Psoas muscle (tissue), 8 donors: Measurements from ENCODE around the gene FBXW9. TPM values are rescaled to one million over a fixed set of nuclear protein-coding genes. Genes with fewer than 3 reads are reported as not detected.
"Not testable (repeated sequence)": the region's sequence is repeated elsewhere in the genome, so short reads cannot be mapped to it uniquely, and the experiment has no call there.

Source experiments
- ATAC-seq, 4 donors: fragments of 200-7000 bp; cut with Tn5 transposase; one replicate each; pipeline ENCODE4 v1.9.1; 2020; ENCODE audit warnings: moderate library complexity in 3 of 4, mild to moderate bottlenecking in 2 of 4
- DNase-seq, 2 donors: peaks; one replicate each; pipeline ENCODE4 v3.0.0-alpha.2; 2020
- H3K27ac ChIP-seq: fragments of 200-600 bp; one replicate; pipeline ENCODE4 v1.8.0; 2022
- H3K27me3 ChIP-seq, 3 donors: fragments of 200-600 bp in 1 of 3; one replicate each; pipeline versions ENCODE4 v1.6.1 to v1.8.0; 2013 to 2022; ENCODE audit warnings: low read length in 2 of 3, mild to moderate bottlenecking in 2 of 3, moderate library complexity in 1 of 3; ENCODE audit not compliant: insufficient read depth in 3 of 3
- H3K36me3 ChIP-seq, 2 donors: fragments of 200-600 bp in 1 of 2; one replicate each; pipeline versions ENCODE4 v1.6.1 to v1.8.0; 2013 to 2022; ENCODE audit warnings: low read depth in 1 of 2, mild to moderate bottlenecking in 1 of 2, moderate library complexity in 1 of 2; ENCODE audit not compliant: insufficient read depth in 1 of 2
- H3K4me1 ChIP-seq: fragments of 200-600 bp; one replicate; pipeline ENCODE4 v1.8.0; 2022
- H3K4me3 ChIP-seq: fragments of 200-600 bp; one replicate; pipeline ENCODE4 v1.8.0; 2022; ENCODE audit warnings: mild to moderate bottlenecking
- H3K9me3 ChIP-seq: fragments of 200-600 bp; one replicate; pipeline ENCODE4 v1.8.0; 2022
- CTCF ChIP-seq: fragments of 200-600 bp; IDR thresholded peaks from one replicate; pipeline ENCODE4 v1.8.0; 2022; ENCODE audit warnings: antibody characterized with exemption
- WGBS, 3 donors: extraction: QIAGEN DNeasy Blood & Tissue Kit; methylation state at CpG; one replicate each; pipeline versions ENCODE4 v1.1.6 to v1.1.7; 2013; 5-methylcytosine and 5-hydroxymethylcytosine counted together
- intact Hi-C, 2 donors: fragments of 100-400 bp; cut with DNase I; formaldehyde crosslinking; loops; one replicate each; pipeline versions ENCODE4 v1.11.0 to v1.14.2; 2022
- polyA plus RNA-seq, 3 donors: library from polyadenylated mRNA; stranded (reverse); fragments of 200-250 nt; gene quantifications; one replicate each; pipeline ENCODE4 v1.2.3, GENCODE V29; 2013
- total RNA-seq, 4 donors: library from RNA; stranded (reverse); fragmentation: NEBNext Ultra II Directional in 2 of 4; extraction: Animal tissue kit (Norgen Biotek cat#: 25700) in 2 of 4; gene quantifications; one replicate each; pipeline versions ENCODE4 v1.2.1 to v1.2.4, GENCODE V29; 2021 to 2023
- donor health status: healthy with polysubstance abuse.
- donor health status: DM: no; HTN: no; CAD: no; lungs with moderate emphysema.
- donor health status: Bipolar disorder and iron deficiency.
- donor health status: healthy.
- donor health status: DM: yes; HTN: yes; CAD: no.
- donor health status: DM: no; HTN: no; CAD: no.
- donor health status: DM: no; HTN: no; CAD: no.
- donor health status: DM: yes; HTN: yes; CAD: no.

Gene FBXW9
- total and polyA plus RNA-seq, 7 donors: 1.2 to 9.2 (median 2.2) TPM

GRCh38 chr19:12715929-12716328 lies 19.5 kb upstream of the FBXW9 start:
- Histone ChIP-seq H3K4me3 (no peak overlapping the region), H3K27me3 (no peaks in the 10 kb centered on the region), H3K9me3 (no peaks in the 10 kb centered on the region), H3K36me3 (peaks cover 4 to 84% of the 10 kb centered on the region in 2 donors), H3K4me1 (peaks cover 26% of the 10 kb centered on the region), H3K27ac (no peak overlapping the region)
- 96 to 98% (median 97%) methylated on average over 3 of the region's 3 CpGs for WGBS, 3 donors
- no peak for TF ChIP-seq CTCF
- ATAC-seq: no peak
- no peak for DNase-seq
- intact Hi-C loops: no loop called here

DNA sequence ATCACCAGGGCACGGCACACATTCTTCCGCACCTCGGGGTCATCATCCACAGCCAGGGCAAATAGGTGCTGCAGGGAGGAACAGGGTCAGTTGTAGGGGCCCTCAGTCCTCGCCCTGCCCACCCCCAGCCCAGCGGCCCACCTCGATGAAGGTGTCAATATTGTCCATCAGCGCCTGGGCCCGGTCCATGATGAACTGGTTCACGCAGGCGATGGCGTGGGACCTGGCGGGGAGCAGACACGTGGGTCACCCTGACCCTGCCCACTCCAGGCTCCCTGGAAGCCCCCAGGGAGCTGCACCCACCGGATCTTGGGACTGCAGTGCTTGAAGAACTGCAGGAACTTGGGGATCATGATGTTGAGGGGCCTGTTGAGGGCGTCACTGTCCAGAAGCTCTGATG lies 18.7 kb upstream of the FBXW9 start:
- Histone ChIP-seq H3K27ac (no peak overlapping the region), H3K36me3 (peaks cover 8 to 92% of the 10 kb centered on the region in 2 donors), H3K27me3 (no peaks in the 10 kb centered on the region), H3K4me3 (no peak overlapping the region), H3K9me3 (no peaks in the 10 kb centered on the region), H3K4me1 (peaks cover 17% of the 10 kb centered on the region)
- intact Hi-C loops: no loop called here
- DNase-seq (no peak), ATAC-seq (no peak)
- 89 to 92% (median 91%) methylated on average over 15 of the region's 15 CpGs for WGBS, 3 donors
- TF ChIP-seq CTCF: no peak

DNA sequence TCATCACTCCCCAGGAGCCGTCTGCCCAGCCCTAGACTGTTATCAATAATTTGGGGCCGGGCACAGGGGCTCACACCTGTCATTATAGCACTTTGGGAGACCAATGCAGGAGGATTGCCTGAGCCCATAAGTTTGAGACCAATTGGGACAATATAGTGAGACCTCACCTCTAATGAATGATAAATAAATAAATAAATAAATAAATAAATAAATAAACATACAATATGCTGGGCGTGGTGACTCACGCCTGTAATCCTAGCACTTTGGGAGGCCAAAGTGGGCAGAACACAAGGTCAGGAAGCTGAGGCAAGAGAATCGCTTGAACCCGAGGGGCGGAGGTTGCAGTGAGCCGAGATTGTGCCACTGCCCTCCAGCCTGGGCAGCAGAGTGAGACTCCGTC lies 16.9 kb upstream of the FBXW9 start:
- 92 to 93% (median 92%) methylated on average over 9 of the region's 9 CpGs for WGBS, 3 donors
- H3K27ac ChIP-seq, H3K4me3 ChIP-seq, H3K9me3 ChIP-seq, intact Hi-C loops, ATAC-seq, DNase-seq, H3K27me3 ChIP-seq, H3K4me1 ChIP-seq: not testable (repeated sequence)
- H3K36me3 ChIP-seq: peaks cover 11 to 97% of the 10 kb centered on the region in 2 donors

DNA sequence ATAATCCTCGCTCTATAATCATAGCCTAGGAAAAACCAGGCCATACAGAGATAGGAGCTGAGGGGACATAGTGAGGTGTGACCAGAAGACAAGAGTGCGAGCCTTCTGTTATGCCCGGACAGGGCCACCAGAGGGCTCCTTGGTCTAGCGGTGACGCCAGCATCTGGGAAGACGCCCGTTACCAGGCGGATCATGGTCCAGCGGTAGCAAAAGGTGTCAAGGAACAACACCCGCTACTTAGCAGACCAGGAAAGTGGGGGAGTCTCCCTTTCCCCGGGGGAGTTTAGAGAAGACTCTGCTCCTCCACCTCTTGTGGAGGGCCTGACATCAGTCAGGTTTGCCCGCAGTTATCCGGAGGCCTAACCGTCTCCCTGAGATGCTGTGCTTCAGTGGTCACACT lies 15.6 kb upstream of the FBXW9 start:
- intact Hi-C loops: not testable (repeated sequence)
- DNase-seq: peak; percentile 40 to 66

DNA sequence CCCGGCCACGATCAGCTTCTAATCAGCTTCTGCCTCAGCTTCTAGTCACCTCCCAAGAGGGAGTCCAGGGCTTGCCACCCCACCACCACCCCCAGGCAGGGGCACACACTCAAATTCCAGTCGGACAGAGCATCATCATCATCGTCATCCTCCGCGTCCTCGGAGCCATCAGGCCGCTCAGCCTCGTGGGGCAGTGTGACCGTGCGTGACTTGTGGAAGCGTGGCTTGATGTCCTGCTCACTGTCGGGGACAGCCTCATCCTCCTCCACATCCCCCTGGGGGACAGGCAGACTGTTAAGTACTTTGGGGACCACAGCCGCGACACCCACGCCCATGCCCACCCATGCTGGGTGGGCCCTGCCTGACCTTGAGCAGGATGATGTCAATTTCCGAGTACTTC lies 14.8 kb upstream of the FBXW9 start:
- intact Hi-C loops: loop anchor here in 1 of 2 donors (2.0 kb wide), 1 partner anchor 46 kb away; no protein-coding TSS in a partner anchor

More for the DNA sequence above, 15.6 kb upstream of the FBXW9 start:
- 36 to 49% (median 43%) methylated on average over 11 to 12 of the region's 14 CpGs for WGBS, 3 donors
- H3K36me3 ChIP-seq: peaks cover 11 to 97% of the 10 kb centered on the region in 2 donors
- H3K4me3 ChIP-seq, H3K9me3 ChIP-seq, H3K27ac ChIP-seq, ATAC-seq, H3K27me3 ChIP-seq, H3K4me1 ChIP-seq: not testable (repeated sequence)
- TF ChIP-seq CTCF: peak; percentile 37

More for the DNA sequence above, 14.8 kb upstream of the FBXW9 start:
- Histone ChIP-seq H3K9me3 (no peaks in the 10 kb centered on the region), H3K27me3 (no peaks in the 10 kb centered on the region), H3K4me1 (no peaks in the 10 kb centered on the region), H3K27ac (no peak overlapping the region), H3K36me3 (peaks cover 12 to 97% of the 10 kb centered on the region in 2 donors), H3K4me3 (no peak overlapping the region)
- 92 to 93% (median 92%) methylated on average over 14 to 17 of the region's 17 CpGs for WGBS, 3 donors
- ATAC-seq: peak in 1 of 4 donors; percentile 10
- DNase-seq: no peak
- no peak for TF ChIP-seq CTCF
